HFF-Myc (cell line): Measurements from ENCODE around the gene MMP20.
A peak's percentile ranks its signal among the peaks of the same experiment; 100 is the strongest.

ENCODE experiments used
- DNase-seq: peaks from one replicate; pipeline ENCODE4 v3.0.0-alpha.2; 2011; ENCODE audit warnings: low read depth; ENCODE audit errors: extremely low read depth
- H3K4me3 ChIP-seq: replicated peaks from 2 replicates; pipeline ENCODE4 v1.5.1; 2011; ENCODE audit warnings: low read depth, mild to moderate bottlenecking, control low read depth, low read length
- CTCF ChIP-seq: IDR thresholded peaks from 2 replicates; pipeline ENCODE4 v1.5.1; 2012; ENCODE audit warnings: mild to moderate bottlenecking, low read depth, low read length, control low read depth; ENCODE audit errors: missing control alignments

Gene MMP20

GRCh38 chr11:102596578-102596977, 28.6 kb downstream of the MMP20 start:
- H3K4me3 ChIP-seq, result no peak overlapping the region
- TF ChIP-seq CTCF, result no peak
- DNase-seq, result no peak

- no peak overlapping the region for H3K4me3 ChIP-seq
- DNase-seq, result no peak
- TF ChIP-seq CTCF, result peak; percentile 68
Measured at GRCh38 chr11:102592634-102593581, 32.2 kb downstream of the MMP20 start.

- DNase-seq, result no peak
- no peak overlapping the region for H3K4me3 ChIP-seq
- TF ChIP-seq CTCF, result no peak
Measured at GRCh38 chr11:102592131-102592530, 33.0 kb downstream of the MMP20 start.

DNA sequence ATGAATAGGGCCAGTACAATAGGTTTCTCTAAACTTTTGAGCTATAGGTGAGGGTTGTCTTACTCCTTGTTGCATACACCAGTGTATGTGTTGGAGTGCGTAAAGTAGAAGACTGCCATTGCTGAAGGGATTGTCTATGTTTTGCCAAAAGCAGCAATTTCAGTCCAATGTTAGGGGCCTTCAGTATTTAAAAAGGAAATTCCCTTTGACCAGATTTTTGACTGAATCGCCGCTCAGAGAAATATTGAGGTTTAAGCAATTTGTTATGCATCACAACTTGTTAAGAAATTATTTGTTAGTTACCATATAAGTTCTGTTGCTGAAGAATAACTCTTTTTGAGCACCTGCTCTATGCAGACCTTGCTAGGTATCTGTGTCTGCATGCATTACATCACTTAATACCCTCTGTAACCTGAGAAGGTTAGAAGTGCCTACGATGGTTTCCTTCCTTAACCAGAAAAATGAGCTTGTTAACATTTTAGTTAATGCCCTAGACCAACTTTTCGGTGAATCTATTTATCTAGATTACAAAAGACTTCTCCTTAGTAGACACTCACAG, 33.9 kb downstream of the MMP20 start:
- no peak for TF ChIP-seq CTCF
- DNase-seq, result no peak
- H3K4me3 ChIP-seq, result no peak overlapping the region

- TF ChIP-seq CTCF, result no peak
- no peak for DNase-seq
- no peak overlapping the region for H3K4me3 ChIP-seq
Measured at GRCh38 chr11:102590276-102591049, 34.7 kb downstream of the MMP20 start.

GRCh38 chr11:102589047-102589459, 36.1 kb downstream of the MMP20 start:
- DNase-seq, result no peak
- no peak overlapping the region for H3K4me3 ChIP-seq
- no peak for TF ChIP-seq CTCF
